DND-41 (cell line): ENCODE measurements around the gene SLC39A8.
"Not testable (repeated sequence)": the region's sequence is repeated elsewhere in the genome, so short reads cannot be mapped to it uniquely, and the experiment has no call there.

Experiments used
- ATAC-seq: fragments of 200-7000 bp; cut with Tn5 transposase; 3 replicates; pipeline ENCODE4 v1.9.1; 2021; ENCODE audit warnings: low read depth; ENCODE audit not compliant: insufficient read depth
- DNase-seq: peaks from one replicate; pipeline ENCODE4 v3.0.0-alpha.2; 2020
- H2AFZ ChIP-seq: 2 replicates; pipeline ENCODE4 v1.6.0; 2012; ENCODE audit warnings: low read depth, low read length
- H3K27ac ChIP-seq: 2 replicates; pipeline ENCODE4 v1.5.1; 2012; ENCODE audit warnings: low read length, inconsistent platforms
- H3K27me3 ChIP-seq: fragments of 200-600 bp; sonication (generic); 2 replicates; pipeline ENCODE4 v1.6.0; 2012; ENCODE audit warnings: low read length, mild to moderate bottlenecking, inconsistent platforms; ENCODE audit not compliant: insufficient read depth, poor library complexity
- H3K36me3 ChIP-seq: 2 replicates; pipeline ENCODE4 v1.5.1; 2012; ENCODE audit warnings: low read length, inconsistent platforms; ENCODE audit not compliant: insufficient read depth
- H3K4me1 ChIP-seq: 2 replicates; pipeline ENCODE4 v1.5.1; 2012; ENCODE audit warnings: mild to moderate bottlenecking, low read length; ENCODE audit not compliant: insufficient read depth
- H3K4me2 ChIP-seq: 2 replicates; pipeline ENCODE4 v1.6.0; 2012; ENCODE audit warnings: mild to moderate bottlenecking, moderate library complexity, low read length, inconsistent platforms; ENCODE audit not compliant: insufficient read depth
- H3K4me3 ChIP-seq, 2 experiments: fragments of 200-600 bp in 1 of 2; shearing (Covaris generic) in 1 of 2; 2 replicates each; pipeline ENCODE4 v1.5.1; 2012 to 2016; ENCODE audit warnings: inconsistent platforms in 2 of 2, low read length in 2 of 2, mild to moderate bottlenecking in 2 of 2, low read depth in 1 of 2, moderate library complexity in 1 of 2
- H3K79me2 ChIP-seq: 2 replicates; pipeline ENCODE4 v1.6.0; 2012; ENCODE audit warnings: low read length, inconsistent platforms; ENCODE audit not compliant: insufficient read depth
- H3K9ac ChIP-seq: 2 replicates; pipeline ENCODE4 v1.6.0; 2012; ENCODE audit warnings: low read depth, mild to moderate bottlenecking, inconsistent platforms, low read length, moderate library complexity
- H3K9me3 ChIP-seq: 2 replicates; pipeline ENCODE4 v1.5.1; 2012; ENCODE audit warnings: low read length, moderate library complexity, mild to moderate bottlenecking, inconsistent platforms; ENCODE audit not compliant: insufficient read depth, severe bottlenecking
- H4K20me1 ChIP-seq: 2 replicates; pipeline ENCODE4 v1.6.0; 2012; ENCODE audit warnings: low read length; ENCODE audit not compliant: insufficient read depth
- EZH2 ChIP-seq: IDR thresholded peaks from 3 replicates; pipeline ENCODE4 v1.6.1; 2012; ENCODE audit warnings: borderline replicate concordance, low read depth, mild to moderate bottlenecking, moderate library complexity, low read length, inconsistent platforms; ENCODE audit not compliant: severe bottlenecking
- TF ChIP-seq, protein P1 (sequence below): IDR thresholded peaks from 2 replicates; pipeline ENCODE4 v1.5.1; 2012; ENCODE audit warnings: borderline replicate concordance, low read length, moderate library complexity, mild to moderate bottlenecking; ENCODE audit not compliant: poor library complexity, severe bottlenecking; ENCODE audit errors: extremely low read depth

The SLC39A8 gene

DNA sequence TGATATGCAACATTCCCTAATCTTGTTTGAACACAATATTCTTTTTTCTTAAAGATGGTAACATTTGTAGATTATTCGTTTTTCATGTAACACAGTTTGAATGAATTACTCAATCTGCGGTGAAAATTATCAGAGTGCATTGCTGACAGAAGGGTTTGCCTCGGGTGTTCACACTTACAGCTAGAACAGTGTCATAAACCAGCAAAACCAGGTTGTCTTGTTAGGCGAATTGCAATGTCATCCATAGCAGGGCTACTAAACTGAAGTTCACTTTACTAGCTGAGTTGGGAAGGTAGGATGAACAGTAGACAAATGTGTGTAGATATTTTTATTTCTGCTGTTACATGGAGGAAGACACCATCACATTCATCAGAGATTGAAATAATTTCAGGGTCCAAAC lies 98.9 kb downstream of the SLC39A8 start:
- no peak overlapping the region for H3K27ac ChIP-seq
- H3K79me2 ChIP-seq = no peaks in the 10 kb centered on the region
- ATAC-seq (no peak), DNase-seq (no peak)
- H3K36me3 ChIP-seq = no peaks in the 10 kb centered on the region
- H3K4me2 ChIP-seq = no peak overlapping the region
- H3K4me1 ChIP-seq = no peaks in the 10 kb centered on the region
- H3K9ac ChIP-seq = no peak overlapping the region
- H3K27me3 ChIP-seq = no peaks in the 10 kb centered on the region
- no peak overlapping the region for H2AFZ ChIP-seq
- no peaks in the 10 kb centered on the region for H3K9me3 ChIP-seq
- H3K4me3 ChIP-seq = no peak overlapping the region
- no peaks in the 10 kb centered on the region for H4K20me1 ChIP-seq
- no peak for TF ChIP-seq EZH2
- TF ChIP-seq, protein P1, sequence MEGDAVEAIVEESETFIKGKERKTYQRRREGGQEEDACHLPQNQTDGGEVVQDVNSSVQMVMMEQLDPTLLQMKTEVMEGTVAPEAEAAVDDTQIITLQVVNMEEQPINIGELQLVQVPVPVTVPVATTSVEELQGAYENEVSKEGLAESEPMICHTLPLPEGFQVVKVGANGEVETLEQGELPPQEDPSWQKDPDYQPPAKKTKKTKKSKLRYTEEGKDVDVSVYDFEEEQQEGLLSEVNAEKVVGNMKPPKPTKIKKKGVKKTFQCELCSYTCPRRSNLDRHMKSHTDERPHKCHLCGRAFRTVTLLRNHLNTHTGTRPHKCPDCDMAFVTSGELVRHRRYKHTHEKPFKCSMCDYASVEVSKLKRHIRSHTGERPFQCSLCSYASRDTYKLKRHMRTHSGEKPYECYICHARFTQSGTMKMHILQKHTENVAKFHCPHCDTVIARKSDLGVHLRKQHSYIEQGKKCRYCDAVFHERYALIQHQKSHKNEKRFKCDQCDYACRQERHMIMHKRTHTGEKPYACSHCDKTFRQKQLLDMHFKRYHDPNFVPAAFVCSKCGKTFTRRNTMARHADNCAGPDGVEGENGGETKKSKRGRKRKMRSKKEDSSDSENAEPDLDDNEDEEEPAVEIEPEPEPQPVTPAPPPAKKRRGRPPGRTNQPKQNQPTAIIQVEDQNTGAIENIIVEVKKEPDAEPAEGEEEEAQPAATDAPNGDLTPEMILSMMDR = no peak

DNA sequence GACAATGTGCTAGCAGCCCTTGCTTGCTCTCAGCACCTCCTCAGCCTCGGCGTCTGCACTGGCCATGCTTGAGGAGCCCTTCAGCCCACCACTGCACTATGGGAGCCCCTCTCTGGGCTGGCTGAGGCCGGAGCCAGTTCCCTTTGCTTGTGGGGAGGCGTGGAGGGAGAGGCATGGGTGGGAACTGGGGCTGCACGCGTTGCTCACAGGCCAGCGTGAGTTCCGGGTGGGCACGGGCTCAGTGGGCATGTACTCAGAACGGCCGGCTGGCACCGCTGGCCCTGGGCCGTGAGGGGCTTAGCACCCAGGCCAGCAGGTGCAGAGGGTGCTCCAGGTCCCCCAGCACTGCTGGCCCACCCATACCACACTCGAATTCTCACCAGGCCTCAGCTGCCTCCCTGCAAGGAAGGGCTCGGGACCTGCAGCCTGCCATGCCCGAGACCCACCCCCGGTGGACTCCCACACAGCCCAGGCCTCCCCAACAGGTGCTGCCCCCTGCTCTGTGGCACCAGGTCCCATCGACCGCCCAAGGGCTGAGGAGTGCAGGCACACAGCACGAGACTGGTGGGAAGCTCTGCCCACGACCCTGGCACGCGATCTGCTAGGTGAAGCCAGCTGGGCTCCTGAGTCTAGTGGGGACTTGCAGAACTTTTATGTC lies 100.3 kb downstream of the SLC39A8 start:
- TF ChIP-seq, protein P1 = no peak
- TF ChIP-seq EZH2 = no peak
- DNase-seq = no peak
- ATAC-seq = no peak
- H3K9ac ChIP-seq = no peak overlapping the region
- no peaks in the 10 kb centered on the region for H3K9me3 ChIP-seq
- no peak overlapping the region for H3K27ac ChIP-seq
- H3K4me3 ChIP-seq = no peak overlapping the region
- no peaks in the 10 kb centered on the region for H3K4me1 ChIP-seq
- H3K79me2 ChIP-seq = no peaks in the 10 kb centered on the region
- no peak overlapping the region for H3K4me2 ChIP-seq
- no peaks in the 10 kb centered on the region for H3K27me3 ChIP-seq
- H3K36me3 ChIP-seq = no peaks in the 10 kb centered on the region
- no peaks in the 10 kb centered on the region for H4K20me1 ChIP-seq
- H2AFZ ChIP-seq = no peak overlapping the region

DNA sequence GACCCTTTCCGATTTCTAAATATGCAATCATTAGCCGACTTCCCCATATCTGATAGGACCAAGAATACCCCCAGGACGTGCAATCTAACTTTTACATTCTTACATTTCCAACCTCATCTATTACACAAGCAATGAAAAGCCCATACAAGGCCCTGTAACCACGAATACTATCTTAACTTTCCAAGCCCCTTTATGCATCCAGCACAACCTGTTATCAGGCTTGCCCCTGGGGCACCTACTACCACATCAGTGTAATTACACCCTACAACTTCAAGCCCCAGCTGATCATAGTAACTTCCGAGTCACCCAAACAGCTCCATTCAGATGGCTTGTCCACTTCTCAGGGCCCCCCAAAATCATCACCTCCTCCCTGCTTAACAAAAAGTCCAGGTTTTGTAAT lies 102.0 kb downstream of the SLC39A8 start:
- not testable (repeated sequence) for H3K4me1 ChIP-seq, H3K9me3 ChIP-seq, ATAC-seq, DNase-seq, H3K9ac ChIP-seq, H3K4me3 ChIP-seq, H3K4me2 ChIP-seq, H3K27ac ChIP-seq, H4K20me1 ChIP-seq, H2AFZ ChIP-seq, H3K27me3 ChIP-seq, H3K36me3 ChIP-seq, H3K79me2 ChIP-seq

DNA sequence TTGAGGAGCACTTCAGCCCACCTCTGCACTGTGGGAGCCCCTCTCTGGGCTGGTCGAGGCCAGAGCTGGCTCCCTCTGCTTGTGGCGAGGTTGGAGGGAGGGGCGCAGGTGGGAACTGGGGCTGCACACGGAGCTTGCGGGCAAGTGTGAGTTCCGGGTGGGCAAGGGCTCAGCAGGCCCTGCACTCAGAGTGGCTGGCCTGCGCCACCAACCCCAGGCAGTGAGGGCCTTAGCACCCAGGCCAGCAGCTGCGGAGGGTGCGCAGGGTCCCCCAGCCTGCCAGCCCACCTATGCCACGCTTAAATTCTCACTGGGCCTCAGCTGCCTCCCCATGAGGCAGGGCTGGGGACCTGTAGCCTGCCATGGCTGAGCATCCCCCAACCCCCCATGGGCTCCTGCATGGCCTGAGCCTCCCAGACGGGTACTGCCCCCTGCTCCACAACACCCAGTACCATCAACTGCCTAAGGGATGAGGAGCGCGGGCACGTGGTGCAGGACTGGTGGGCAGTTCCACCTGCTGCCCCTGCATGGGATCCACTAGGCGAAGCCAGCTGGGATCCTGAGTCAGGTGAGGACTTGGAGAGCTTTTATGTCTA lies 110.9 kb downstream of the SLC39A8 start:
- Histone ChIP-seq H3K9ac (no peak overlapping the region), H3K4me3 (no peak overlapping the region), H3K27me3 (no peaks in the 10 kb centered on the region), H3K4me2 (no peak overlapping the region), H4K20me1 (no peaks in the 10 kb centered on the region), H3K79me2 (no peaks in the 10 kb centered on the region), H3K4me1 (no peaks in the 10 kb centered on the region), H3K9me3 (no peaks in the 10 kb centered on the region), H2AFZ (no peak overlapping the region), H3K36me3 (no peaks in the 10 kb centered on the region), H3K27ac (no peak overlapping the region)
- DNase-seq (no peak), ATAC-seq (no peak)
- TF ChIP-seq EZH2 = no peak
